ENCODE data around the gene B4GALNT3. TPM values are rescaled to one million over a fixed set of nuclear protein-coding genes. Genes with fewer than 3 reads are reported as not detected.

B4GALNT3 gene
- polyA plus RNA-seq, 2 of the 4 experiments (the other 2 are of a cell fraction), result 0.43 to 0.53 TPM

DNA sequence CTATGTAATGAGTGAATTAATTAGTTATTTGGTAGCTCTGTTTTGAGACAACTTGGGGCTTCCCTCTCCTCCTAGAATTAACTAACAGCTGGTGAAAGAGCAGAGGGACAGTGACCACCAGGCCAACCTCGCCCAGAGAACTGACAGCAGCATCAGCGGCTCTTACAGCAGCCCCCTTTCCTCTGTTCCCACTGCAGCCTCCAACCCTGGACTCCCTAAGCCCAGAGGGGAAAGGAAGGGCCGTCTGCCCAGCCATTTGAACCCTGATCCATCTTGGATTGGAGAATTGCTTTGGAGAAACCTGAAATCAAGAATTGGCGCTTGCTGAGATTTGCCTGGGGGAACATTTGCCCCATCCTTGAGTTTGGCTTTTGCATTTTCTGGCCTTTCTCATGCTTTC is 45.5 kb downstream of the B4GALNT3 start:
- Histone ChIP-seq H3K9me3 (no peaks in the 10 kb centered on the region), H3K4me2 (no peak overlapping the region), H3K4me1 (0 out of 3 replicates have a peak, but pooled peaks cover 9% of the 10 kb centered on the region), H3K4me3 (no peak overlapping the region), H3K27ac (no peak overlapping the region)
- ChIA-PET CTCF (interaction anchor here (0.7 kb wide), 1 partner anchor 20 kb away, joined by 3 read pairs; no protein-coding TSS in a partner anchor), POLR2A (no interaction called here)
- no peak for DNase-seq (ENCODE audit: low read depth in 1 of 2, low spot score in 1 of 2)
- TF ChIP-seq HOXB13 (CRISPR knock-in tag; IDR thresholded peaks at IDR 0.05; ENCODE audit: low read depth) (no peak), FOSB (CRISPR knock-in tag; IDR thresholded peaks at IDR 0.05) (no peak), POLR2A (IDR thresholded peaks at IDR 0.05; ENCODE audit: low read length) (no peak), ZNF302 (CRISPR knock-in tag; IDR thresholded peaks at IDR 0.05) (no peak), HOXA7 (CRISPR knock-in tag; IDR thresholded peaks at IDR 0.05) (no peak), CBX2 (IDR thresholded peaks at IDR 0.05; ENCODE audit: borderline replicate concordance, low read depth) (no peak), HEYL (CRISPR knock-in tag; IDR thresholded peaks at IDR 0.05) (no peak), MAZ (IDR thresholded peaks at IDR 0.05; ENCODE audit: borderline replicate concordance, low read depth, low read length) (no peak), RFX5 (IDR thresholded peaks at IDR 0.05) (no peak), RAD21 (conservative IDR thresholded peaks at IDR 0.05 in 1 of 2, IDR thresholded peaks at IDR 0.05 in 1 of 2) (no peak), TP53 (CRISPR knock-in tag; IDR thresholded peaks at IDR 0.05) (no peak), JUNB (IDR thresholded peaks at IDR 0.05) (no peak), CEBPB (IDR thresholded peaks at IDR 0.05) (no peak), SREBF2 (IDR thresholded peaks at IDR 0.05) (no peak), ESRRA (IDR thresholded peaks at IDR 0.05; ENCODE audit: borderline replicate concordance, low read length) (no peak)
- TF ChIP-seq, protein P1, sequence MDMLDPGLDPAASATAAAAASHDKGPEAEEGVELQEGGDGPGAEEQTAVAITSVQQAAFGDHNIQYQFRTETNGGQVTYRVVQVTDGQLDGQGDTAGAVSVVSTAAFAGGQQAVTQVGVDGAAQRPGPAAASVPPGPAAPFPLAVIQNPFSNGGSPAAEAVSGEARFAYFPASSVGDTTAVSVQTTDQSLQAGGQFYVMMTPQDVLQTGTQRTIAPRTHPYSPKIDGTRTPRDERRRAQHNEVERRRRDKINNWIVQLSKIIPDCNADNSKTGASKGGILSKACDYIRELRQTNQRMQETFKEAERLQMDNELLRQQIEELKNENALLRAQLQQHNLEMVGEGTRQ (IDR thresholded peaks at IDR 0.05), result no peak
- TF ChIP-seq, protein P2, sequence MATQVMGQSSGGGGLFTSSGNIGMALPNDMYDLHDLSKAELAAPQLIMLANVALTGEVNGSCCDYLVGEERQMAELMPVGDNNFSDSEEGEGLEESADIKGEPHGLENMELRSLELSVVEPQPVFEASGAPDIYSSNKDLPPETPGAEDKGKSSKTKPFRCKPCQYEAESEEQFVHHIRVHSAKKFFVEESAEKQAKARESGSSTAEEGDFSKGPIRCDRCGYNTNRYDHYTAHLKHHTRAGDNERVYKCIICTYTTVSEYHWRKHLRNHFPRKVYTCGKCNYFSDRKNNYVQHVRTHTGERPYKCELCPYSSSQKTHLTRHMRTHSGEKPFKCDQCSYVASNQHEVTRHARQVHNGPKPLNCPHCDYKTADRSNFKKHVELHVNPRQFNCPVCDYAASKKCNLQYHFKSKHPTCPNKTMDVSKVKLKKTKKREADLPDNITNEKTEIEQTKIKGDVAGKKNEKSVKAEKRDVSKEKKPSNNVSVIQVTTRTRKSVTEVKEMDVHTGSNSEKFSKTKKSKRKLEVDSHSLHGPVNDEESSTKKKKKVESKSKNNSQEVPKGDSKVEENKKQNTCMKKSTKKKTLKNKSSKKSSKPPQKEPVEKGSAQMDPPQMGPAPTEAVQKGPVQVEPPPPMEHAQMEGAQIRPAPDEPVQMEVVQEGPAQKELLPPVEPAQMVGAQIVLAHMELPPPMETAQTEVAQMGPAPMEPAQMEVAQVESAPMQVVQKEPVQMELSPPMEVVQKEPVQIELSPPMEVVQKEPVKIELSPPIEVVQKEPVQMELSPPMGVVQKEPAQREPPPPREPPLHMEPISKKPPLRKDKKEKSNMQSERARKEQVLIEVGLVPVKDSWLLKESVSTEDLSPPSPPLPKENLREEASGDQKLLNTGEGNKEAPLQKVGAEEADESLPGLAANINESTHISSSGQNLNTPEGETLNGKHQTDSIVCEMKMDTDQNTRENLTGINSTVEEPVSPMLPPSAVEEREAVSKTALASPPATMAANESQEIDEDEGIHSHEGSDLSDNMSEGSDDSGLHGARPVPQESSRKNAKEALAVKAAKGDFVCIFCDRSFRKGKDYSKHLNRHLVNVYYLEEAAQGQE (IDR thresholded peaks at IDR 0.05), result no peak
- TF ChIP-seq, protein P3, sequence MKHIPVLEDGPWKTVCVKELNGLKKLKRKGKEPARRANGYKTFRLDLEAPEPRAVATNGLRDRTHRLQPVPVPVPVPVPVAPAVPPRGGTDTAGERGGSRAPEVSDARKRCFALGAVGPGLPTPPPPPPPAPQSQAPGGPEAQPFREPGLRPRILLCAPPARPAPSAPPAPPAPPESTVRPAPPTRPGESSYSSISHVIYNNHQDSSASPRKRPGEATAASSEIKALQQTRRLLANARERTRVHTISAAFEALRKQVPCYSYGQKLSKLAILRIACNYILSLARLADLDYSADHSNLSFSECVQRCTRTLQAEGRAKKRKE (CRISPR knock-in tag; IDR thresholded peaks at IDR 0.05; ENCODE audit: low read depth), result no peak
- no peak for ATAC-seq
- no peak for FAIRE-seq
- 62% methylated on average over 4 of the region's 4 CpGs for WGBS (ENCODE audit: missing lambda C conversion rate)

DNA sequence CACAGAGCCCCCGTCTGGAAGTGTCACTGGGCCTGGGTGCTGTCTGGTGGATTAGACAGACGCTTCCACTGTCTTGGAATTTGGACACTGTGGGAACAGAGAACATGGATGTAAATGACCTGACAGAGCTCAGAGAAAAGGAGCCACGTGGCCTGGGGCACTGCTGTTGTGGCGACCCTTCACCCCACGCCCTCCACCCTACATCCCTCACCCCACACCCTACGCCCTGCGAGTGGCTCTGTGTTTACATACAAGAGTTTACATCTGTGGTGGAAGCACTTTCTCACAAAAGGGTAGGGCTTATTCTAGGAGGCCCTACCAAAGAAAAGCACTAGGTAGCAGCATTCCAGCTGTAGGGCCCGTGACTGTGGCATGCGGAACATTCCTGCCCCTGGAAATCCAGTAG is 47.7 kb downstream of the B4GALNT3 start:
- Histone ChIP-seq H3K4me2 (no peak overlapping the region), H3K4me3 (no peak overlapping the region), H3K9me3 (no peaks in the 10 kb centered on the region), H3K27ac (no peak overlapping the region), H3K4me1 (0 out of 3 replicates have a peak, but pooled peaks cover 16% of the 10 kb centered on the region)
- CTCF ChIA-PET, result interaction anchor here (1.0 to 2.4 kb wide), 3 partner anchors 24 to 54 kb away, joined by 3 to 13 read pairs (median 4); no protein-coding TSS in a partner anchor
- POLR2A ChIA-PET, result no interaction called here
- DNase-seq (ENCODE audit: low read depth in 1 of 2, low spot score in 1 of 2), result no peak
- TF ChIP-seq HOXA7 (CRISPR knock-in tag; IDR thresholded peaks at IDR 0.05) (no peak), EP300 (IDR thresholded peaks at IDR 0.05) (no peak), RARB (CRISPR knock-in tag; IDR thresholded peaks at IDR 0.05) (no peak), CEBPB (IDR thresholded peaks at IDR 0.05) (no peak), FOSB (CRISPR knock-in tag; IDR thresholded peaks at IDR 0.05) (no peak), JUNB (IDR thresholded peaks at IDR 0.05) (no peak), TFCP2L1 (CRISPR knock-in tag; IDR thresholded peaks at IDR 0.05) (no peak), RNF2 (IDR thresholded peaks at IDR 0.05; ENCODE audit: borderline replicate concordance, low read depth) (no peak), ZFP36 (IDR thresholded peaks at IDR 0.05; ENCODE audit: borderline replicate concordance, partially characterized antibody) (no peak), KDM1A (IDR thresholded peaks at IDR 0.05; ENCODE audit: low read depth) (no peak), CBX8 (IDR thresholded peaks at IDR 0.05) (no peak), FOSL2 (IDR thresholded peaks at IDR 0.05) (no peak), FOSL2 (CRISPR knock-in tag; IDR thresholded peaks at IDR 0.05) (no peak), NPAS2 (CRISPR knock-in tag; IDR thresholded peaks at IDR 0.05; ENCODE audit: borderline replicate concordance) (no peak), RFX5 (IDR thresholded peaks at IDR 0.05) (no peak), SMC3 (IDR thresholded peaks at IDR 0.05) (no peak)
- TF ChIP-seq, protein P4, sequence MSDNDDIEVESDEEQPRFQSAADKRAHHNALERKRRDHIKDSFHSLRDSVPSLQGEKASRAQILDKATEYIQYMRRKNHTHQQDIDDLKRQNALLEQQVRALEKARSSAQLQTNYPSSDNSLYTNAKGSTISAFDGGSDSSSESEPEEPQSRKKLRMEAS (IDR thresholded peaks at IDR 0.05), result no peak
- ATAC-seq, result no peak
- FAIRE-seq, result no peak
- WGBS (ENCODE audit: missing lambda C conversion rate), result 62% methylated on average over 9 of the region's 9 CpGs
